NCI-H1417 treated with DMSO at 0.1 percent for 48 hours (cell line): Measurements from ENCODE around the gene KLHL22.
"Not testable (repeated sequence)": the region's sequence is repeated elsewhere in the genome, so short reads cannot be mapped to it uniquely, and the experiment has no call there.

ENCODE experiments used
- DNase-seq: peaks from one replicate; lab custom pipeline; 2025; lab: John Stamatoyannopoulos, UW

Gene KLHL22

GRCh38 chr22:20469110-20469868, 26.3 kb downstream of the KLHL22 start:
- no peak for DNase-seq

DNA sequence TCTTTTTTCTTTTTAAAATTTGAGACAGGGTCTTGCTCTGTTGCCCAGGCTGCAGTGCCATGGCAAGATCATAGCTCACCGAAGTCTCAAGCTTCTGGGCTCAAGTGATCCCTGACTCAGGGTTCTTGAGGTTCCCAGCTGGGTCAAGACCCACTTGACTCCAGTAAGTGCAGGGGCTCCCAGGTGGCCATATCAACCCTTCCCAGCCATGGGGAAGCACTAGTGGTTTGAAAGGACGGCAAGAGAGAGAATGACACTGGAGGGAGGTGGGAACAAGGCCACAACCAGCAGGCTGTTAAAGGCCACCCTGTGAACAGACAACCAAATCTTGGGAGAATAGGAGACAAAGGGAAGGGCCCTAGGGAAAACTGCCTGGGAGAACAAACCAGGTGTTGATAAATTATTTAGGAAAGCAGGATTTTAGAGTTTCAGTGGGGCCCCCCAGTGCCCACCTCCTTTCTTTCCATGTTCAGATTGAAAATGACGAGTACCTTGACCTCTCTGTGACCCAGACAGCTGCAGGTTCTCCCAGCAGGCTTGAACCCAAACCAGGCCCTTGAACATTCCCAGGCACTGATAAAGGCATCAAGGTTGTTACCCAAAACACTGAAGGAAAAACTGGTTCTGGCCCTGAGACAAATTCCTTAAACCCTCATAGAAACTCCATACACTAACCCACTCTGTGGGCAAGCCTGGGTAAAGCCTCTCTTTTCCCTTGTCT, 28.8 kb downstream of the KLHL22 start:
- DNase-seq, result no peak

DNA sequence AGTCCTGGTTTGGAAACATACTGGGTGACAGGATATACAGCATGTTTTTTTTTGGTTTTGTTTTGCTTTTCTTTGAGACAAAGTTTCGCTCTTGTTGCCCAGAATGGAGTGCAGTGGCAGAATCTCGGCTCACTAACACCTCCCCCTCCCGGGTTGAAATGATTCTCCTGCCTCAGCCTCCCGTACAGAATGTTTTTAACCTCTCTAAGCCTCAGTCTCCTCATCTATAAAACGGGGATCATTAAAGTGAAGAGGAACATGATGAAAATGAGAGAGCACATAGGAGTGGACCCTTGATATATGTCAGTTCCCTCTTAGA, 29.9 kb downstream of the KLHL22 start:
- no peak for DNase-seq

DNA sequence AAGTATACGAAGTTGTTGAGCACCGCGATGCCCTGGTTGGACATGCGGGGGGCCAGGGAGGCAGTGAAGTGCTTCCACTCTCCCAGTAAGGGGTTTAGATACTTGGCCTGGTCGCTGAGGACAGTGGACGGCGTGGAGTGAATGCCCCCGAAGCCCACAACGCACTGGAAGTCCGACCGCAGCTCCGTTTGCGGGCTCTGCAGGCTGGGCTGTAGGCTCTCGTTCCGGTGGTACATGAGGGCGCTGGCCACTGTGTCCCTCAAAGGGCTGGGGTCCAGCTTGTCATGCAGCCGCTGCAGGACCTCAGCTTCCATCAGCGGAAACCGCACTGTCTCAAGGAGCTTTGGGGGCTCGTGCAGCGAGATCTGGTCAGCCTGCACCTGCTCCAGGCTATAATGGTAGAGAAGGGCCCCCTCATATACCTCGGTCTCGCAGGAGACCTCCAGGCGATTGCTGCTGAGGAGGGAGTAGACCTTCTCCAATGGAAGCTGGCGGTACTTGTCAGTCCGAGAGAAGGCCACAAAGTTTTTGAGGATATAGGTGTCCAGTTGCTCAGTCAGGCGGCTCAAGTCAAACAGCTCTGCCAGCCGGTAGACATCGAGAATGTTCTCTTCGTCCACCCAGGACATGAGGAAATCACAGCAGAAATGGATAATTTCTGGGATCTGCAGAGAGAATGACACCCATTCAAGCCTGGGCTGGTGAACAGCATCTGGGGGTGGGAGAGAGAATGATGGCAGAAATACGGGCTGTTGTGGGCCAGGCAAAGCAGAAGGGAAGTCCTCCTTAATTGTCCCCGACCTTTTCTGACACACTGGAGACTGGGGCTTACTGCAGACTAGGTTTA, 30.5 kb downstream of the KLHL22 start:
- no peak for DNase-seq

GRCh38 chr22:20464096-20464614, 31.4 kb downstream of the KLHL22 start:
- no peak for DNase-seq

DNA sequence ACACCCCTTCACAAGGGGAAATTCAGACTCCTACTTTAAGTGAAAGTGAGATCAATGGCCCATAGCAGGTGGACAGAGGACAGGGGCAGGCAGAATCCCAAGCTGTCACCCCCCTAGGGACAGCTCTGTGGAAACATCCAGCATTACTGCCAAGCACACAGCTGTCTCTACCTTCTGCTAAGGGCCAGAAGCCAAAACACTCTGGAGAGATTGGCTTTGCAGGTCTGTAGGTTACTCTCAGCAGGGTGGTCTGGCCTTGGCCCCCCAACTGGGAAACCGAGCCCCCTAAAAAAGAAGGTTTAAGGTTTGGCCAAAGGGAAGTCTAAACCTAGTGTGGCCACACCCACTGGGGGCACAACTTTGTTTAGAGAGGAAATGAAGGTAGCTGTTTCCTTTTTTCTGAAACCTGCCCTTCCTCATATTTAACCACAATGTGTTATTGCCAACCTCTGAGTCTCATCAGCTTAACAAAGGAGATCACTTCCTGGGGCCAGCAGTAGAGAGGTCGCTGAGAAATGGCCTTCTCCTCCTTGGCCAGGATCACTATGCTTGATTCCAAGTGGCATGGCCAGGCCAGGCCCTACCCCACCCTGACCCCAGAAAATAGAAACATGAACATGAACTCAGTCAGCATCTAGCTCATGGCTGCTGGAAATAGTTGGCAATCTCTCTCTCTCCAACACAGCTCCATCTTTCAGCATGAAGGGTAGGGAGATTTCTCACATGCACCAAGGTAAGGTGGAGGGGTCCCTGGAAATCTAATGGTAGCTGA, 32.1 kb downstream of the KLHL22 start:
- DNase-seq, result no peak

- no peak for DNase-seq
These were observed 35.7 kb downstream of the KLHL22 start for GRCh38 chr22:20459862-20460261.

DNA sequence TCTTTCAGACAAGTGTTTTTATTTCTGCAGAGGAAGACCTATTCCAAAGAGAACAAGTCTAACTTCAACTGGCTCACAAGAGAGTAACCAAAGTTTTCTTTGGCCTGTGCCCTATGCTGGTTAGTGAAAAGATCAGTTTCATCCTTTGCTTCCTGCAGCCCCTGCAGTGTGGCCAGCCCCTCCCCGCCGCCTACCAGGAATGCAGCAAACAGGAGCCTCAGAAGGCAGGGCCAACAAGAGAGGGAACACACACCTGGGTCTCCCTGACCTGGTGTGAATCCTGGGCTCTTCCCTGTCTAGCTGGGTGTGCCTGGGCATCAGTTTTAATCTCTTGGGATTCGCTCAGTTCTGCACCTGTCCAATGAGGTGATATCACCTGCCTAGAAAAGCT, 36.4 kb downstream of the KLHL22 start:
- DNase-seq, result no peak

GRCh38 chr22:20458530-20459151, 37.0 kb downstream of the KLHL22 start:
- no peak for DNase-seq

DNA sequence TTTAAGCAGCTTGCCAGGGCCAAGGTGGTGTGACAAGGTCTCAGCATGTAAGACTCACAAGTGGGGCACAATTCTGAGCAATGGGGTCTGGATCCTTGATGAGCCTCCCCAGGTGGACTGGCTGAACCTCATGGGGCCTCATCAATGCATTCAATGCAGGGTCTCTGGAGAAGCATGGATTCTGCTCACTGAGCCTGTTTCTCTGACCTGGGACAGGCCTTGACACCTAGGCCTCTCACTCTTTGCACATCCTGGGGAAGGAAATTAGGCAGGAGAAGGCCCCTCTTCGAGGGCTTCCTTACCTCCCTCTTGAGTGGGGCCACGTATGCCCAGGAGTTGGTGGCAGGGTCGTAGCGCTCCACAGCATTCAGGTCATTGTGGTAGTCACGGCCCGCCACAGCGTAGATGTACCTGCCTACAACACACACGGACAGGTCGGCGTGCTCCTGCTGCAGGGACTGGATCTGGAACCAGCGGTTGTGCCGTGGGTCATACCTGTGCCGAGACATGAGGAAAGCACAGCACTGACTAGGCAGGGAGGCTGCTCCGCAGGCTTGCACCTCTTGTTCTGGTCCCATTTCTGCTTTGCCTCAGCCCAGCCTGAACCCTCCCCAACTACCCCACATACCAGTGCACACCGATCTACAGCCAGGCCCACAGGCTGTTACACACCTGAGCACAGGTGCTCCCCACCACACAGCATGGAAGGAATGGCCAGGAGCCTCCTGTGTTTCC, 37.9 kb downstream of the KLHL22 start:
- DNase-seq, result no peak

DNA sequence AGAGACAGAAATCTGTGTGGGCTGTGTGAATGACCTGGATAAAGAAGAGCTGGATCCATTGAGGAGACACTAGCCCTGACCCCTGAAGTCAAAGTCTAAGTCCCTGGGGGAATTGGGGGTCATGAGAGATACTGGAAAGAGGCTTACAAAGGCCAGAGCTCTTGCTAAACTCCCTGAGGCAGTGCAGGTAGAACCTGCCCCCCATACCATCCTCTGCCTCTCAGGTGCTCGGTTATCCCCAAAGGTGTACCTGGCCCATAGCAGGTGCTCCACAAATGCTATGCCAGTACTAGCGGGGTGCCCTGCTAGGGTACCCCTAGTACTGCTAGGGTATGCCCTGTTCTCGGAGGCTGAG, 38.9 kb downstream of the KLHL22 start:
- DNase-seq, result no peak

DNA sequence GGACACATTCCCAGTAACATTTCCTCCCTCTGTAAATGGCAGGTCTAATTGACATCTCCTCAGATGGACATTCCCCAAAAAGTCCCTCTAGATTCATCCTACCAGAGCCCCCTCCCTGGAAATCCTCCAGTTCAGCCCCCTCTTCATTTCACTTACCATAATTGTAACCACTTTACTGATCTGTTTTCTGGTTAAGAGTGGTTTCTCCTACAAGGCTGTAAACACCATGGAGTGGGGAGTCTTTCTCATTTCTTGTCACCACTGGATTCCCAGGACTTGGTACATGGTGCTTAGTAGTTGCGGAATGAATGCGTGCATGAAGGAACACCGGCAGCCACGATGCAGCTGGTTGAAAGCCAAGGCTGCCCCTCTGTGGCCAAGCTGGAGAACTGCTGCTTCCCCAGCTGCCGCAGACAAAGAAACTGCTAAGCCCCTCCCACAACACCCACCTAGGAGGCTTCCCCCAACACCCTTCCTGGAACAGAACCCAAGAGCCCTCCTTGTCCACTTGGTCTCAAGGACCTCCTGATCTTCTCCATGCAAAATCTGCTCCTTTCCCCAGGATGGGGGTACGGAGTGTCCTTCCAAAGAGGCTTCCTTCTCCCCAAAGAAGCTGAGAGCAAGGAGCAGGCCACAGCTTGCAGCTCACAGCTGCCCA, 39.4 kb downstream of the KLHL22 start:
- DNase-seq, result peak; percentile 8

- no peak for DNase-seq
These were observed 39.9 kb downstream of the KLHL22 start for GRCh38 chr22:20455709-20456063.

GRCh38 chr22:20453222-20453621, 42.4 kb downstream of the KLHL22 start:
- no peak for DNase-seq

DNA sequence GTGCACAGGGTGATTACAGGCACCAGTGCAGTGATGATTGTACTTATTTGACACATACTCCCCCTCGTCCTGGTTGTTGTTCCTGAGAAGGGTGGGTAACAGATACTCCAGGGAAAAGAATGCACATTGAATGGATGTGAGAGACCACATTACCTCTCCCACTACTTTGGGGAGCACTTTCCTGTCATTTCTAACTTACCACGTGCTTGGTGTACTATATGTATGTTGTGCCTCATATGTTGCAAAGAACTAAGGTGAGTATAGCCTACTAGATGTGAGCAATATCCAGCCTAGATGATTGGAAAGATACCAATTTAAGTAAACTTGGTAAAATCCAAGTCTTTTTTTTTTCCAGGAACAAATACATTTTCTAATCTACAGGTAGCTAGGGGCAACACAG, 43.7 kb downstream of the KLHL22 start:
- DNase-seq, result no peak

DNA sequence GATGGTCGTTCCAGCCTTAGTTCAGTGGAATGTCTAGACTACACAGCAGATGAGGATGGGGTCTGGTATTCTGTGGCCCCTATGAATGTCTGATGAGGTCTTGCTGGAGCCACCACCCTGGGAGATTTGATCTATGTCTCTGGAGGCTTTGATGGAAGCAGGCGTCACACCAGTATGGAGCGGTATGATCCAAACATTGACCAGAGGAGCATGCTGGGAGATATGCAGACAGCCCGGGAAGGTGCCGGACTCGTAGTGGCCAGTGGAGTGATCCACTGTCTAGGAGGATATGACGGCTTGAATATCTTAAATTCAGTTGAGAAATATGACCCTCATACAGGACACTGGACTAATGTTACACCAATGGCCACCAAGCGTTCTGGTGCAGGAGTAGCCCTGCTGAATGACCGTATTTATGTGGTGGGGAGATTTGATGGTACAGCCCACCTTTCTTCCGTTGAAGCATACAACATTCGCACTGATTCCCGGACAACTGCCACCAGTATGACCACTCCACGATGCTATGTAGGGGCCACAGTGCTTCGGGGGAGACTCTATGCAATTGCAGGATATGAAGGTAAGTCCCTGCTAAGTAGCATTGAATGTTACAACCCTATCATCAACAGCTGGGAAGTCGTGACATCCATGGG, 44.3 kb downstream of the KLHL22 start:
- not testable (repeated sequence) for DNase-seq

DNA sequence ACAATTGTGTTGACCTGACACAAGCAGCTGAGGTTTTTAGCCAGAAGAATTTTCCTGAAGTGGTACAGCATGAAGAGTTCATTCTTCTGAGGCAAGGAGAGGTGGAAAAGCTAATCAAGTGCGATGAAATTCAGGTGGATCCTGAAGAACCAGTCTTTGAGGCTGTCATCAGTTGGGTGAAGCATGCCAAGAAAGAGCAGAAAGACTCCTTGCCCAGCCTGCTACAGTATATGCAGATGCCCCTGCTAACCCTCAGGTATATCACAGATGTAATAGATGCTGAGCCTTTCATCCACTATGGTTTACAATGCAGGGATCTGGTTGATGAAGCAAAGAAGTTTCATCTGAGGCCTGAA, 45.1 kb downstream of the KLHL22 start:
- DNase-seq, result no peak

DNA sequence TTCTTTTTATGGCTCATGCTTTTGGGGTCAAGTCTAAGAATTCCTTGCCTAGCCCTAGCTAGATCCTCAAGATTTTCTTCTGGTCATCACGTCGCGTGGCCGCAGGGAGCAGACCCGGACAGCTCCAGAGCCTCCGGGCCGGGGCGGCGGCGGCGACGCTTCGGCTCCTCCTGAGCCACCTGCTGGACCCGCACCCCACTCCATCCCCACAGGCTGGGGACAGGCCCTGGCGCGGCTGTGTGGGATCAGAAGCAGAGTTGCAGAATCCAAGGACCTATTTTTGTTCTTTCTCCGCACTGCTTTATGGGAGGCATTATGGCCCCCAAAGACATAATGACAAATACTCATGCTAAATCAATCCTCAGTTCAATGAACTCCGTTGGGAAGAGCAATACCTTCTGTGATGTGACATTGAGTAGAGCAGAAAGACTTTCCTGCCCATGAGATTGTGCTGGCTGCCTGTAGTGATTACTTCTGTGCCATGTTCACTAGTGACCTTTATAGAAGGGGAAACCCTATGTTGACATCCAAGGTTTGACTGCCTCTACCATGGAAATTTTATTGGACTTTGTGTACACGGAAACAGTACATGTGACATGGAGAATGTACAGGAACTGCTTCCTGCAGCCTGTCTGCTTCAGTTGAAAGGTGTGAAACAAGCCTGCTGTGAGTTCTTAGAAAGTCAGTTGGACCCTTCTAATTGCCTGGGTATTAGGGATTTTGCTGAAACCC, 45.6 kb downstream of the KLHL22 start:
- DNase-seq, result no peak

- no peak for DNase-seq
These were observed 47.0 kb downstream of the KLHL22 start for GRCh38 chr22:20448630-20449029.
